OCI-LY7 (cell line): ENCODE results near the gene FAIM2. TPM values are rescaled to one million over a fixed set of nuclear protein-coding genes. Genes with fewer than 3 reads are reported as not detected.

Source experiments
- BruUV-seq: library from RNA; stranded (reverse); fragments of 400-500 nt; replicated peaks from 2 replicates; lab custom pipeline; 2021; lab: Mats Ljungman, UMichigan
- CTCF ChIA-PET: fragments of 300-600 bp; sonication (Branson Sonifier 250); formaldehyde crosslinking; loops from one replicate; lab custom pipeline; 2022; ENCODE audit warnings: antibody characterized with exemption; ENCODE audit not compliant: unreplicated experiment; lab: Charles Lee
- POLR2A ChIA-PET: fragments of 300-600 bp; sonication (Branson Sonifier 250); formaldehyde crosslinking; loops from one replicate; lab custom pipeline; 2022; ENCODE audit warnings: antibody characterized with exemption; lab: Charles Lee
- DNase-seq: peaks from one replicate; pipeline ENCODE4 v3.0.0-alpha.2; 2015; ENCODE audit warnings: low spot score
- H2AFZ ChIP-seq: fragments of 200-600 bp; sonication (generic), shearing (Covaris generic); 2 replicates; pipeline ENCODE4 v1.6.1; 2014; ENCODE audit warnings: mild to moderate bottlenecking, antibody characterized with exemption, low read length, moderate library complexity
- H3K27ac ChIP-seq: fragments of 200-600 bp; sonication (generic); 2 replicates; pipeline ENCODE4 v1.5.1; 2014; ENCODE audit warnings: mixed run types, low read depth, mild to moderate bottlenecking, moderate library complexity, low read length, inconsistent platforms; ENCODE audit not compliant: poor library complexity, severe bottlenecking
- H3K36me3 ChIP-seq: fragments of 200-600 bp; sonication (generic); 2 replicates; pipeline ENCODE4 v1.6.1; 2014; ENCODE audit warnings: mild to moderate bottlenecking, antibody characterized with exemption, low read length, moderate library complexity, mixed read lengths; ENCODE audit not compliant: insufficient read depth
- H3K4me1 ChIP-seq: fragments of 200-600 bp; sonication (generic); 2 replicates; pipeline ENCODE4 v1.5.1; 2014; ENCODE audit warnings: mild to moderate bottlenecking, low read length; ENCODE audit not compliant: insufficient read depth, poor library complexity, severe bottlenecking
- H3K4me2 ChIP-seq: fragments of 200-600 bp; sonication (generic); 2 replicates; pipeline ENCODE4 v1.6.1; 2014; ENCODE audit warnings: mild to moderate bottlenecking, low read length
- H3K4me3 ChIP-seq: fragments of 200-600 bp; sonication (generic); 2 replicates; pipeline ENCODE4 v1.5.1; 2014; ENCODE audit warnings: mild to moderate bottlenecking, low read depth, low read length; ENCODE audit not compliant: poor library complexity, severe bottlenecking
- H3K79me2 ChIP-seq: fragments of 200-600 bp; sonication (generic); 2 replicates; pipeline ENCODE4 v1.6.1; 2016; ENCODE audit warnings: low read depth, mild to moderate bottlenecking, low read length, moderate library complexity, mixed read lengths; ENCODE audit not compliant: insufficient read depth
- H3K9me2 ChIP-seq: fragments of 200-600 bp; sonication (generic); 2 replicates; pipeline ENCODE4 v1.6.1; 2016; ENCODE audit warnings: mild to moderate bottlenecking, low read length, mixed read lengths; ENCODE audit not compliant: insufficient read depth
- H3K9me3 ChIP-seq: fragments of 200-600 bp; sonication (generic); 2 replicates; pipeline ENCODE4 v1.6.1; 2014; ENCODE audit warnings: mild to moderate bottlenecking, mixed run types, low read length, mixed read lengths
- H4K20me1 ChIP-seq: fragments of 200-600 bp; sonication (generic); 2 replicates; pipeline ENCODE4 v1.6.1; 2014; ENCODE audit warnings: mild to moderate bottlenecking, antibody characterized with exemption, low read length, moderate library complexity, mixed read lengths; ENCODE audit not compliant: insufficient read depth
- CTCF ChIP-seq: fragments of 200-600 bp; sonication (generic); conservative IDR thresholded peaks from 2 replicates; pipeline ENCODE4 v1.5.1; 2014; ENCODE audit warnings: mild to moderate bottlenecking, antibody characterized with exemption, low read length, moderate library complexity, mixed read lengths
- EZH2phosphoT487 ChIP-seq: fragments of 200-600 bp; sonication (generic); IDR thresholded peaks from 2 replicates; pipeline ENCODE4 v1.6.1; 2018; ENCODE audit warnings: low read depth, borderline replicate concordance, mild to moderate bottlenecking, mixed run types, antibody characterized with exemption, low read length, moderate library complexity, mixed read lengths
- intact Hi-C: fragments of 100-400 bp; cut with micrococcal nuclease; formaldehyde crosslinking; loops from one replicate; pipeline ENCODE4 v1.10.0; 2022; ENCODE audit not compliant: unreplicated experiment
- total RNA-seq, 2 experiments: library from RNA; depleted of rRNA in 1 of 2; stranded (reverse); fragments of >200 nt in 1 of 2; shearing (Covaris generic) in 1 of 2; gene quantifications; 2 replicates each; pipeline ENCODE4 v1.2.3, GENCODE V29; 2014 to 2022

FAIM2 gene
- total RNA-seq, 2 experiments from 2014 or later: 0.10 TPM; not detected in 1

GRCh38 chr12:49868952-49869815 lies 34.5 kb downstream of the FAIM2 start:
- Histone ChIP-seq H3K27ac (no peak overlapping the region), H3K4me2 (no peak overlapping the region), H3K79me2 (no peaks in the 10 kb centered on the region), H3K9me2 (no peaks in the 10 kb centered on the region), H3K36me3 (no peaks in the 10 kb centered on the region), H3K4me1 (no peaks in the 10 kb centered on the region), H4K20me1 (no peaks in the 10 kb centered on the region), H3K9me3 (no peaks in the 10 kb centered on the region), H3K4me3 (no peak overlapping the region), H2AFZ (no peak overlapping the region)
- intact Hi-C loops: loop anchor here (10.0 kb wide), 2 partner anchors 76 to 186 kb away; partner anchors contain the start of gene ASIC1
- CTCF ChIA-PET: interaction anchor here (0.7 to 1.0 kb wide), 2 partner anchors 30 to 77 kb away, joined by 3 read pairs; no protein-coding TSS in a partner anchor
- BruUV-seq: no TSS peak
- DNase-seq: no peak
- TF ChIP-seq EZH2phosphoT487 (no peak), CTCF (no peak)
- POLR2A ChIA-PET: no interaction called here

GRCh38 chr12:49868449-49868848 lies 35.3 kb downstream of the FAIM2 start:
- DNase-seq: no peak
- Histone ChIP-seq H3K4me3 (no peak overlapping the region), H3K79me2 (no peaks in the 10 kb centered on the region), H3K36me3 (no peaks in the 10 kb centered on the region), H3K9me2 (no peaks in the 10 kb centered on the region), H3K4me2 (no peak overlapping the region), H3K4me1 (no peaks in the 10 kb centered on the region), H3K9me3 (no peaks in the 10 kb centered on the region), H4K20me1 (no peaks in the 10 kb centered on the region), H3K27ac (no peak overlapping the region), H2AFZ (no peak overlapping the region)
- ChIA-PET CTCF (interaction anchor here (1.0 kb wide), 1 partner anchor 25 kb away, joined by 3 read pairs; the partner anchor contains the start of gene BCDIN3D), POLR2A (no interaction called here)
- no peak for TF ChIP-seq CTCF
- TF ChIP-seq EZH2phosphoT487: no peak
- no TSS peak for BruUV-seq
- intact Hi-C loops: loop anchor here (10.0 kb wide), 2 partner anchors 76 to 186 kb away; partner anchors contain the start of gene ASIC1
